IPS DF 4.7 (cell line): ENCODE data around the gene GPC6.

Experiments used
- DNase-seq: peaks from one replicate; pipeline ENCODE4 v3.0.0-alpha.2; 2013; ENCODE audit warnings: low spot score; ENCODE audit errors: extremely low read depth

GPC6 gene

DNA sequence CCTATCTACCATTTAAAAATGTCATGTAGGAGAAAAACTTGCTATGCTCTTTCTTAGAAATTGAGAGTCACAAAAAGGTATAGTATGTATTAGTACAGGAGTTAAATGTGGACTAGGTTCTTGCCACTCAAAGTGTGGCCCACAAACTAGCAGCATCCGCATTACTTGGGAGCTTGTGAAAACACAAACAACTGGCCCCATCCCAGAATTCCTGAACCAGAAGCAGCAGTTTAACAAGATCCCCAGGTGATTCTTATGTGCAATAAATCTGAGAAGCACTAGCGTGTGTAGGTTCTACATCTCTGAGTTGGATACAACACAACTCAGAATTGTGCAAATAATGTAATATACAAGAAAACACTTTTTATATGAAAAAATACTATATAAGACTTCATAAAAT is 927.0 kb downstream of the GPC6 start:
- DNase-seq, result no peak

DNA sequence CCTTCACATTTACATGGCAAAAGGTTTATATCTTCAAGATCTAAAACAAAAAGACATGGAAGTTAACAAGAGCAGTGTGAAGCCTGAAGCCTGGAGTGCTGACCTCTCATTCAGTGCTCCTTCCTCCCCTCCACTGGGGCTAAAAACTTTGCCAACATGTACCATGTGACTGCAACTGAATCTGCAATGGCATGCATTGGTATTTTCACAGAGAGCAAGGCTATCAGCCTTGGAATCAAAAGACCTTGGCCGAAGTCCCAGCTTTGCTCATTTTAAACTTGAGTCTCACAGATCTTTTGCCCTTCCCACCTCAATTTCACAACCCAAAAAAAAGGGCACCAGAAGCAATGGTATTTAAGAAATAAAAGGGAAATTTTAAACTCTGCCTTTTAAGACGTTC is 927.8 kb downstream of the GPC6 start:
- no peak for DNase-seq

DNA sequence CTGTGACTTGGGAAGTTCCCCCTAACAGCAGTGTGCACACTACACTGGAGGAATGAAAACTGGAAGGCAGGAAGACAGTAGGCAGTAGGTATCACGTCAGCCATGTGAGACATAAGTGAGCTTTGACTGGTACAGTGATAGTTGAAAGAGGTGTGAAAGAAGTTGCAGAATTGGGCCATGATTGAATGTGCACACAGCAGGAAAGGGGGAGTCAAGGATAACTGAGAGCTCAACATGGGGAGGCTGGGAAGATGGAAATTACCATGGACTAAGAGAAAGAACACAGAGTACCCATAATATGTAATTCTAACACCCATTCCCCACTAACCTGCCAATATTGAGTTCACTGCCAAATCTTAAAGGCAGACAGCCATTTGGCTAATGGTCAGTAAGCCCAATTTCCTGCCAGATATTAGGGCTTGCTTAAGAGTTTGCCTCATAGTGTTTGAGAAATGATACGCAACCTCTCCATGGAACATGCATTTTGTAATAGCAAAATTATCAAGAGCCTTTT is 931.2 kb downstream of the GPC6 start:
- DNase-seq, result no peak

DNA sequence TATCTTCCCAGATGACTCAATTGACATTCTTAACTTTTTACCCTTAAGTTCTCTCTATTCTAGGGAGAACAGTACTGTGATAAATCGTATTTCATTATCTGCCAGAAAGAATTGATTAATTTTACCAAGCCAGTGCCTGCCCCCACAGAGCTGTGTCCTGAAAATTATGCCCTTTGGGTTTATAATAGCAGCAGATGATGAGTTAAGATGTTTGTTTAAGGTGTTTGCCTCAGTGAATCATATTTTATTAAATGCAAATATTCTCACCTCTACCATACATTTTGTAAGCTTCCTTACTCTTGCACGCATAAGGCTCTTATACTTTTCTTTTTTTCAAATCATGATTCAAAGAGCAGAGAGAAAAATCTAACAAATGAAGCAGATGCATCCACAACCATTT is 934.3 kb downstream of the GPC6 start:
- no peak for DNase-seq

DNA sequence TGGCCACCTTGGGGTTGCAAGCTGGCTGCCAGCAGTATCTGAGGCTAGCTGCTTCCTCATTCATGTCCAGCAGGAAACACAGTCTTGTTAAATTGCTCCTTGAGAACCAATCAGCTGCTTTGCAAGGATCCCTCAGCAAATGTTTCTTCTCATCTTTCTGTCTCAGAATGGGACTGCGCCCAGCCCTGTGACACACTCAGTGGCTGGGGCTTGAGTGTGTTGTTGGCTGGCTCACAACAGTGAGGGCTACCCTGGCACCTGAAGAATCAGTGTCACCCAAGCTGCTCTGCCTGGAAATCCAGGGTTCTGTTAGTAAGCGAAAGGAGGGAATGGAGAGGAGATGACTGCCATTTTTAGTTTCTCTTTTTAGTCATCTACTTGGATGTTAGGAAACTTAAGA is 935.7 kb downstream of the GPC6 start:
- DNase-seq, result no peak

DNA sequence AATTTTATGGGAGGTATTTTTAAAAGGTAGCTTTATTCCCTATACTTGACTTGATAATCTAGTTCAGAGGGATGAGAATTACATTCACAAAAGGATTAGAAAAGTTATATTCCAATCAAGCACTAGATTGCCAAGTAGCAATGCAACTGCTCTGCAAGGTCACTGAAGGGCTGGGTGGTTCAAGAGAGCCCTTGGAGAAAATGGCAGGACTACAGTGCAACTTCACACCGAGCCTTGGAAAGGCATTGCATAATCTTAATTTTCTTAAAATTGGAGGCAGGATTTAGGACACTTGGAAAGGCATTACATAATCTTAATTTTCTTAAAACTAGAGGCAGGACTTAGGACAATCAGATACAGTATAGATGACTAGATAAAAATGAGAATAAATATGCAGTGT is 936.9 kb downstream of the GPC6 start:
- no peak for DNase-seq

DNA sequence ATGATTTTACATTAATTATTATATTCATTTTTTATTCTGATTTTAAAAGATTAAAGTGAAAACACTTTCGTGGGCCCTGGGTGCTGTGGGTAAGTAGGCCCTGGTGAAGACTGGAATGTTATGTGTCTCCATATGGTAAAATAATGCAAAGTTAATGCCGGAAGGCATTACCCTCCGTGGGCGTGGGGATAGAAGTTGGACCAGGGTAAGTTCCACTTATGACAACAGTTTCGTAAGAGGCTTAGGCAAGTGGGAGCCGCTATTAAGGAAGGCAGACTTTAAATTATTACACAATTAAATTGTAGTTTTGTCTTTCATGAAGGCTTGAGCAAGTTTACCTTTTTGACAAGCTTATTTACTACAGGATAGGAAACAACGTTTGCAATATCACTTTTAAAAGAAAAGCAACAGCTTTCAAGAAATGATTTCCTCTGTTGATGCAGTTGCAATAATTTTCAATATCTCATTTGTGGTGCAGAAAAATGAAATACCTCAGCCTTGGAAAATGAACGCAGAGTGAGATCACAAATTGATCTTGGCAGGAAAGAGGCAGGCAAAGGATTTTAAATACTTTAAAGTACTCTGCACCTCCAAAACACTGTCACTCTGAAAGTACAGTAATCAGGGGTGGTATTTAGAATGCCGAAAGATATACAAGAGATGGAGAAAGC is 942.3 kb downstream of the GPC6 start:
- DNase-seq, result no peak

DNA sequence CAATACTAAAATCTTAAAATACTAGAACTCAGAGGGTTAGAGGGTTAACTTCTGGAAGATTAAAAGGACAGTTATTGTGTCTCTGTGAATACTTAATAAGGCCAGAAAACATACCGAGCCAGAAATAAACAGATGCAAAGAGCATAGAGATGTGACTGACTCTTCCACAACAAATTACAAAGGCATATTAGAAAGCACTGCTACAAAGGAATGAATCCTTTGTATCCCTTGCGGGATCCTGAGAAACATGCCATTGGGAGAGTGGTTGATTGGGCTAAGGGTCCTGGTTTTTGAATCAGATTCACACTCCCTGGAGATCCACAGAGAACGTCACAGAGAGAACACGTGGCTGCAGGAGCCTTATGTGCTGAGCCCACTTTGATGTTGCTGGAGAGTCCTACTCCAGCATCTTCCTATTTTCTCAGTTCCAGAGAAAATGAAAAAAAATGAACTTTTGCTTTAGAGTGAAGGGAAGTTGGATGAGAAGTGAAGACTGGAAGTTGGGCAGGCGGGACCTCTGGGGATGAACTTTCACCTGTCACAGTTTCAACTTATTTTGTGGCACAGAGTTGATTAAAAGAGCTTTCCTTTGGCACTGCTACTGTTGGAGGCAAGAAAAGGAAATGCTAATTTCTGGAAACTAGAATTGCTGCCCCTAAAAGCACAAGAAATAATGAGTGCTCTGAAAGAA is 943.0 kb downstream of the GPC6 start:
- DNase-seq, result no peak

DNA sequence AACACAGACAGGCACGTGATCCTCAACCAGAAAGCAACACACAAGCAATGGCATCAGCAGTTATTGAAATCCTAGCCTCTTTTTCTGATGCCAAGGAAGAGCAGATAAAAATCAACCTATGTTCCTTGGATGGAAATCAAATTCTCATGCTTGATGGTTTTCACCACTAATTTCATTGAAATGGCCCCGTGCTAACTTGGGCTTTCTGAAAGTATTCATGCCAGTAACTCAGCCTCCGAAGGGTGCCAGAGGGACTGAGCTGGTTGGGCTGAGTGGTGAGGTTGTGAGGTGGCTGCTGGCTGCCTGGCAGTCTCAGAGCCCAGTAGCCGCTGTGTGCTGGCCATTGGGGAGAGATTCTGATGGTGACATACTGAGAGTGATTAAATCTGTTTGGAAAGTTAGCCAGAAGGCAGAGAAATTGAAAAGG is 943.6 kb downstream of the GPC6 start:
- no peak for DNase-seq

DNA sequence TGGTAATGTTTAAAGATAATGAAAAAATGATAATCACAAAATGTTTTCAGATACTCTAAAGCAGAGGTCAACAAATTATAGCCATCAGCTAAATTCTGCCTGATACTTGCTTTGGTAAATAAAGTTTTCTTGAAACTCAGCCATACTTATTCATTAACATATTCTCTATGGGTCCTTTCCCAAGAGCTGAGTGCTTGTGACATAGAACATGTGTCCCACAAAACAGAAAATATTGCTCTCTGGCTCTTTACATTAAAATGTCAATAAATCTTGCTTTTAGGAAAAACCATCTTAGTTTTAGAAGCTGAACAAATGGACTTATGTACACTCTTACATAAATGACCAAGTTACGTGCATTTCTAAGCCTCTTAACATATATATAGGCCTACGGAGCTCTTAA is 945.8 kb downstream of the GPC6 start:
- DNase-seq, result no peak

DNA sequence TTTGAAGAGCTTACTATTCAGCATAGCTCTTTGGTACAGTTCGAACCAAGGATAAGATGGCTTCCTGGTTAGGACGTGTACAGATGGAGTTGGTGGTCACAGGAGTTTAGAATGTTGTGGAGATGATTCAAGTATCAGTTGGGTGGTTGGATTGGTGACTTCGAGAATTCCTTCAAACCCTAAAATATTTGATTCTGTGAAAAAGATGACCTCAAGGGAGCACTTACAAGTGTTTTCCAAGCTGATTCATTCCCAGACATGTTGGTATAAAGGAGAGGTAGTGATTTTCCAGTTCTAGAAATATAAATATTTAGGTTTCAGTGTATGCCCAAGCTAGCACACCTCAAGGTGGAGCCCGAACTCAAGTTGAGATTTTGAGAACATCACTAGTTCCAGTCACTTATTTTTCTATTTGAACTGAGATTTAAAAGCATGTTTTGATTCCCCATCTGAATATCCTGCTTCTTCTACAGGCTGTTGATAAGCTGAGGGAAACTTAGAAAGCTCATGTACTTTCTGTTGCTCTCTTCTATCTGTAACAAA is 946.8 kb downstream of the GPC6 start:
- DNase-seq, result no peak

DNA sequence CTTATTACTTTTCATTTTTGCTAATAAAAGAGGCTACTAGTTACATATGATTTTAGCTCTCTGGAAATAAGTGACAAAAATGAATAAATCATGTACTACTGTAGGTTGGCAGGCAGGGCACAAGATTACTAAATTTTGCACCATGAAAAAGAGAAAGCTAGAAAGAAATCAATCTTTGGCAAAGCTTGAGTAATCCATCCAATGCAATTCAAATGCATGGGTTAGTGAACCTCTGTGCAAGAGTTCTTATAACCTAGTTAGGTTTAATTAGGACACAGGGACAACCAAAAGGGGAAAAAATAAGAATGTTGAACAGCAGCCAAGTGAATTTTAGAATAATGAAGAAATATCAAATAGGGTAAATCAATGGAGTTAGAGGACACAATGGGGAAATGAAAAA is 947.4 kb downstream of the GPC6 start:
- DNase-seq, result no peak

DNA sequence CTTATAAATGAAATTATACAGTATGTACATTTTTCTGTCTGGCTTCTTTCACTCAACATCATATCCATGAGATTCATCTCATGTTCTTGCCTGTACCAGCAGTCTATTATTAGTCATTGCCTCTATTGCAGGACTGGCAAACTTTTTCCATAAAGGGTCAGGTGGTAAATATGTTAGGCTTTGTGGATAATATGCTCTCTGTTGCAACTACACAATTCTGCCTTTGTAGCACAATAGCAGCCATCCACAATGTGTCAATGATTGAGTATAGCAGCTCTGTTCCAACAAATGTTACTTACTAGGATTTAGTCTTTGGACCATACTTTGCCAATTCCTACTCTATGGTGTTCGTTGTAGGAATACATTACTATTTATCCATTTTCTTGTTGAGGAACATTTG is 948.5 kb downstream of the GPC6 start:
- no peak for DNase-seq

DNA sequence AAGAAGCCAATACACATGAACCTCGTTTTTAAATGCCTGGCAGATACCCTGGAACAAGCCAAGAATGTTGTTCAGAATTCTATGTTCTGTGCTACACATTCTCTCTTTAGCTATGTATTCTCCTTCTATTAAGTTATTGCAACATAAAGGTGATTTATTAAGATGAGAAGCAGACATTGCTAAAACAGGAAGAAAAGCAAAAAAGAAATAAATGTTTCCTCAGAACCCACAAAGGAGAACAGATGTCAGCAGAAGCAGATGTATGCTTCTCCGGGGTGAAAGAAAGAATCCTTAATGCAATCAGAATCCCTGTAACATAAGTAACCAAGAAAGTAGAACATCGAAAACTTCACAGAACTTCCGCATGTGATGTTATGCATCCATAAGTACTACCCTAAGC is 950.0 kb downstream of the GPC6 start:
- DNase-seq, result no peak

DNA sequence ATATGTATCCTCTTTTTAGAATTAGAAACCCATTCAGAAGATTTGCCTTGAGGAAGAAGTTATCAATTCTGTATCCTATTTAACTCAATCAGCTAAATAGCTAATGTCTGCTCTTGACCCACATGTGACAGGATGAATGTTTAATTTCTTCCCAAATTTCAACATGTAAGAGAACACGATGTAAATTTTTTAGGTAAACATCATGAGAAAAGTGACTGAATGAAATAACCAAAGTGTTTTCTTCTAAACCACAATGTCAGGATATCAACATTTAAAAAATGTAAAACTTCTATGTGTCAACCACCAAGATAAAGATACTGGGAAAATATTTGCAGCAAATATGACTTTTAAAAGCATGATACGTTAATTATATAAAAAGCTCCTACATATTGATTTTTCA is 950.4 kb downstream of the GPC6 start:
- no peak for DNase-seq

DNA sequence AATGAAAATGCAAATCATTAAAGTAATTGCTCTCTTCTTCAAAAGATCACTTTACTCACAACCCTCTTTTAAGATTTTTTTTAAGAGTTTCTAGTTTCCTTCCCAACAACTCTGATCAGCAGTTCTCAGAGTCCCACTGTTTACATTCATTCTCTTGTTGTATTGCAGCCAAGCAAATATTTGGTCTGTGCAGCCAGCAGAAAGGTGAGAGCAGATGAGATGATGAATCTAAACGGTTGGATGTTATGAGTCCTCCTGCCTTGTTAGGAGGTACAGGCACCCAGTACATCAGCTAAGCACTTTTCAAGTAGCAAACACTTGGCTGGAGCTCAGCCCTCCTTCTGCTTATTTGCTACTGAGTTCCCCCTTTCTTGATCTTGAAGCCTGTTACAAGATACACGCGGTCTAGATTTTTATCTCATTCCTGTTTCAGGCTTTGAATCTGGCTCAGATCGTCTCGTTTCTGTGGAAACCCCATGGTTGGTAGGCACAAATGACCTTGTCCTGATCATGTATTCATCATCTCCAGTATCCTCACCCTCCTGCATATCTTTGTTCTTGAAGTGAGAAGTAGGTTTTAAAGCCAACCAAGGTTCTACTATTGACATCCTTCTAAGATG is 952.1 kb downstream of the GPC6 start:
- DNase-seq, result no peak

DNA sequence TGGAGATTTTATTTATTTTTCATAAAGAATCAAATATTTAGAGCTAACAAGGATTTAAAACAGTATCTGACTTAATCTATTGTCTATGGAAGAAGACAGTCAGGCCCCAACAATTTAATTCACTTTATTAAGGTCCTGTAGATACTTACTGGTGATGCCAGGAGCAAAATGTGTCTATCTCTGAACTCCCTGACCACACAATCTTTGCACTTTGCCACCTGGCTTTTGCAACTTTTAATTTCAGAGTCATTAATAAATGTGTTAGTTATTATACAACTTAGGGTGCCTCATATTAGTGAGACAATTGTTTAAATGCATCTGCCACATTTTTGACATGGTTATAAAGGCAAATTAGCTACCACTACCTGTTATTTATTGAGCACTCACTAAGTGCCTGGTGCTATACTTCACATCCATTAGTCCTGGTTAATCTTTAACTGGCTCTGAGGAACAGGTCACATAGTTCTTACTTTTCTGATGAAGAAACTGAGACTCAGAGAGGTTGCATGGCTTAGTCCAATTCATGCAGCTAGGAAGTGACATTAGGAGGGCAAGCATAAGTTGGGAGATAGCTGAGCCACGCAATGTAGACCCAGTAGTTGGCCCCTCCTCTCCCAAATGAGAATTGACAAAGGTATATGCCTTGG is 955.0 kb downstream of the GPC6 start:
- DNase-seq, result no peak

DNA sequence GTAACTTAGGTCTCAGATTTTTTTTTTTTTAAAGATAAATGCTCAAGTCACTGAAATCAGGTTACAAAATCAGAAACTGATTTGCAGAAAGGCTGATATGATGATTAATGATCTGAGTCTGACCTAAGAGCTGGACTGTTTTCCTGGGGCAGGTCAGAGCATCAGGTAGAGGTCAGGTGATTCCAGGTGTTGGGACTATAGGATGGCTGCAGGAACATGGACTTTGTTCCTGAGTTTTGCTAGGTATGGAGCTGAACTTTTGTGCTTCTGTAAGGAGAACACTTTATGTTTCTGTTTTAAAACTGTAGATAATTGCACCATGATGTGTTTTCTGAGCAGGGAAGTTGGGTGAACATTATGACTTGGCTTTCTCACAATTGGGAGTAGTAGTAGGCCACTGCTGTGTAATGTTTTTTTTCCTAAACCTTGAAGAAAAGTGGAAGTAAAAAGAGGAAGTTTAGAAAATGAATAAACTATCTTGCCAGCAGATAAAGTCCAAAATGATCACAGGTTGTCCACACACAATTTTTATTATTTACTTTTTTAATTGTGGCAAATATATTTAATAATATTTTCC is 955.7 kb downstream of the GPC6 start:
- no peak for DNase-seq

DNA sequence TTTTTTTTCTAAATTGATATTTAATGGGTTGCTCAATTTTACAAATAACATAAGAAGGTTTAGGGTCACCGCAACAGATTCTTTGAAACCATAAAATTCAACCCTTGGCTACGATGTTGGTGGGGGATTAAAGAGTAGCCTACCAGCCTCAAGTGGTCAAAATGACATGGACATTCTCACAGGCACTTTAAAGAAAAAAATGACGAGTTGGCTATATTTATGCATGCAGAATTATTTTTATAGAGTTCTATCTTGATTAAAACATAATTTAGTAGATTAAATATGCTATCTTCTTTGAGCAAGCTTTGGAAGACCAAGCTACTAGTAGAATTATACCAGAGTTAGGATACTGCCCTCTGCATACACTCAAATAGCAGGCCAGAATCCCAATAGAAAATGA is 959.9 kb downstream of the GPC6 start:
- DNase-seq, result no peak

DNA sequence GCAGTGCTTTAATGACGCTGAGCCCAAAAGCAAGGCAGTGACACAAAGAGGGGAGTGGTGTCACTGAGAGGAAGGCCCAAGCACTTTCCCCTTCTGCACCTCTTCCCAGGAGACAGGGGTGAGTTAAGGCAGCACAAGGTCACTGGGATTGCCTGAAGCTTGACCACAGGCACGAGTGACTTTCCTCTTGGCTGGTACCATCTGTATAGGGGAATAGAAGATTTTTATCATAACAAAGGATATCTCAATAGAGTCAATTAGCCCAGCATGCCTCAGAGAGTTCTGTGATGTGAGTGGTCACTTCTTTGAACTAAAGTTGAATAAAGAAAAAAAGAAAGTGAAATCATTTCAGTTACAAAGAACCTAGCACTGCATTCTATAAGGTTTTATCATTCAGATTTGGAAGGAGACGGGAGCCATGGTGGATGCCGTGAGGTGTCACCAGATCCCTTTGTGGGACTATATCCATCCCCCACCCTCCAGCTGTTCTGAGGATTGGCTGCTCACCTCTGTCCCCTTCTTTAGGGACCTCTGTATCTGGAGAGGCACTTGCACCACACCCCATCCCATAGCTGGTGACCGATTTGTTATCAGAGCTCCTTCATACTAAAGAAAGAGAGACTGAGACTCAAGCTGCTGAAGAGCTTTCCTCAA is 961.7 kb downstream of the GPC6 start:
- no peak for DNase-seq

DNA sequence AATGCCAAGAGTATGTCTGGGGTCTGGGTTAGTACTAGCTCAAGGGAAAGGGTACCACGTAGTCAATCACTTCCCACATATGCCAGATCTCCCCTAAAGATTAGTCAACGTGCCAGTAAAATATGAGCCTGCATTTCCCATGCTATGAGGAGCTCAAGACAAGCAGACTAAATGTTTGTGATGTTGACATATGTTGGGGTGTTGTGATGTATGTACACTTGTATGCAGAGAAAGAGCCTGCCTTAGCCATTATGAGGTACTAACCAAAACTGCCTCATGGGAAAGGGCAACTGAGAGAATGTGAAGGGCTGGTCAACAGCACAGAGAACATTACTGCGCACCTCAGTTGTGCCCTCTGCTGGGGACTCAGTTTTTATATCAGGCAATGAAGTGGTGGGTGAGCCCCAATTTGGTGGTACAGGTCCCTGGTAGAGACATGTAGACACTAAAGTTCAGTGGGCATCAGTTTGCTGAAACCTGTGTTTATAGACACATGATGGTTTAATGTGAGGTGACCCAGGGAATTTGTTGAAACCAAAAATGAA is 965.9 kb downstream of the GPC6 start:
- no peak for DNase-seq
